ENCODE results near the gene RHNO1. TPM values are rescaled to one million over a fixed set of nuclear protein-coding genes. Genes with fewer than 3 reads are reported as not detected.

The RHNO1 gene
- polyA plus RNA-seq, 3 donors: 41.7 to 45.0 (median 44.3) TPM

GRCh38 chr12:2934371-2934770 lies 57.3 kb downstream of the RHNO1 start:
- DNase-seq (ENCODE audit: extremely low read depth in 1 of 11, low read depth in 9 of 11, low spot score in 4 of 11): no peak

- no peak for DNase-seq (ENCODE audit: extremely low read depth in 1 of 11, low read depth in 9 of 11, low spot score in 4 of 11)
These were observed 59.3 kb downstream of the RHNO1 start for GRCh38 chr12:2936301-2936700.

- no peak for DNase-seq (ENCODE audit: extremely low read depth in 1 of 11, low read depth in 9 of 11, low spot score in 4 of 11)
These were observed 60.5 kb downstream of the RHNO1 start for GRCh38 chr12:2937500-2937899.

Other genes starting within 250 kb of the RHNO1 start
- 100 to 1,000 TPM; 118 to 137 (median 130) TPM for gene FKBP4, start 82.3 kb upstream of the RHNO1 start, polyA plus RNA-seq (ENCODE audit: insufficient read length in 3 of 3)
- 10 to 100 TPM; 62.0 to 85.5 (median 67.0) TPM for gene ITFG2, start 64.6 kb upstream of the RHNO1 start, polyA plus RNA-seq (ENCODE audit: insufficient read length in 3 of 3)
- gene NRIP2, start 42.2 kb upstream of the RHNO1 start, polyA plus RNA-seq (ENCODE audit: insufficient read length in 3 of 3): 10 to 100 TPM; 29.5 to 31.1 (median 30.5) TPM
- gene TEX52, start 20.2 kb upstream of the RHNO1 start, polyA plus RNA-seq (ENCODE audit: insufficient read length in 3 of 3): 1 to 10 TPM in 1 of 3 donors, under 1 TPM in 2; 0.70 to 2.6 (median 0.89) TPM
- gene FOXM1, start within 50 bp of the RHNO1 start, polyA plus RNA-seq (ENCODE audit: insufficient read length in 3 of 3): 10 to 100 TPM; 26.6 to 37.2 (median 35.1) TPM
- gene TULP3, start 13.7 kb downstream of the RHNO1 start, polyA plus RNA-seq (ENCODE audit: insufficient read length in 3 of 3): 10 to 100 TPM; 32.5 to 35.4 (median 32.7) TPM
- gene TEAD4, start 82.2 kb downstream of the RHNO1 start, polyA plus RNA-seq (ENCODE audit: insufficient read length in 3 of 3): 10 to 100 TPM; 18.5 to 24.6 (median 19.3) TPM
- 10 to 100 TPM; 78.2 to 90.6 (median 83.2) TPM for gene TSPAN9, start 200.2 kb downstream of the RHNO1 start, polyA plus RNA-seq (ENCODE audit: insufficient read length in 3 of 3)